ENCODE measurements around the gene TFF1. TPM values are rescaled to one million over a fixed set of nuclear protein-coding genes. Genes with fewer than 3 reads are reported as not detected.

TFF1 gene
- polyA plus RNA-seq, 3 donors, result 0.65 TPM; not detected in 2

- no peak for DNase-seq
These were observed 34.2 kb upstream of the TFF1 start for GRCh38 chr21:42400525-42400924.

- no peak for DNase-seq
These were observed 32.2 kb upstream of the TFF1 start for GRCh38 chr21:42398436-42399028.

- DNase-seq, result no peak
These were observed 31.5 kb upstream of the TFF1 start for GRCh38 chr21:42397746-42398394.

DNA sequence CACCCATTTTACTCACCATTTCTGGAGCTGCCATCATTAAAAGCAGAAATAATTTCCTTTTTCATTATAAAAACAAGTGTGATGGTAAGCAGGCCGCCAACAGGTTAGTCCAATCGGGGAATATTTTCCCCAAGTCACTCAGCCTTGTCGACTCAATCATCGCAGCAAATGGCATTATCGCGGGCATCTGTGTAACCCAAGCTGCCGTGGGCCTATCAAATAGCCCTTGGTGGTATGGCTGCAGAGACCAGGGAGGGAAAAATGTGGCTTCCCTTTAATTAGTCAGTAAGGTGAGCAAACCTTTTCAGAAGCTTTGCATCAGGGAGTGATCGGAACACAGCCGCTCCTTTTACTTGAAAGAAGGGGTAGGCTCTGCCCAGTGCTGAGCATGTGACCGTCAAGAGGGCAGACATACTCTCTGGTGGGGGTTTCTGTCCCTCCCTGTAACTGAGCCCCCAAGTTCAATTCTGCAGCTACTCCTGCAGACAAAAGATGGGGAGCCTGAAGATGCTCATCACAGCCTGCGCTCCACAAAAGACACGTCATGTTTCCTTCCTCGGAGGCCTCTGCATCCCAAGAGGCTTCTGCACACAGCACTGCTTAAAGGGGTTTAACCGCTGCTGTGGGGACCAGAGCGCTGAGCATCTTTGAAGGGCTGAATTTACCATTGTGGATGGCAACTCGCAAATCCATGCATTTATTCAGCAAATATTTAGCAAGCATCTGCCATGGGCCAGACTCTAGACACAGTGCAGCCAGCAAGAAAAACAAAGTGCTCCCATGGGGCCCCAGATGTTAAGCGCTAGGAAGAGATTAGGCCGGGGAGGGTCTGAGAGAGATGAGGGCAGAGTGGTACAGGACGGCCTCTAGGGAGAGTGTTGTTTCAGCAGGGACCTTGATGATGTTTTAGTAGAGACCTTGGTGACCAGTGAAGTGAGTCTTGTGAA is 30.7 kb upstream of the TFF1 start:
- DNase-seq, result no peak

GRCh38 chr21:42395905-42396651 is 29.7 kb upstream of the TFF1 start, which contains the start of gene TMPRSS3:
Gene TMPRSS3 (minus strand): TSS chr21:42396052. CDS start chr21:42395417, 635 bp downstream.
- peak; percentile 58 for DNase-seq

DNA sequence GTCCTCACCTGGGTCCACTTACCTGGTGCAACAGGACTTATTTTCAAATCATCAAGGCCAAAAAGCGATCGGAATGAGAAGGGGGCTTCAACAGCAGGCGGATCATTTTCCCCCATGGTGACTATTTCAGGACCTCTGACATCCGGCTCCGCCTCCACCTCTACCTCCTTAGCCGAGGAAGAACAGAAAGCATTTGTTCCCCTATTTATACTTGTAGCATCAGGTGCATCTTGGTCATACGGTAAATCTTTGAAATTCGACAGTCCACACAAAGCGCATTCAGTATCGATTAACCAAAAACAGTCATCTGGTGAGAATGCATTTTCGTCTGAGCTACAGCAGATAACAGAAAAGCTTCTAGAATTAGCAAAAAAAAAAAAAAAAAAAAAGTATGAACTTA is 29.0 kb upstream of the TFF1 start:
- no peak for DNase-seq

GRCh38 chr21:42393443-42393950 is 27.2 kb upstream of the TFF1 start:
- DNase-seq, result no peak

DNA sequence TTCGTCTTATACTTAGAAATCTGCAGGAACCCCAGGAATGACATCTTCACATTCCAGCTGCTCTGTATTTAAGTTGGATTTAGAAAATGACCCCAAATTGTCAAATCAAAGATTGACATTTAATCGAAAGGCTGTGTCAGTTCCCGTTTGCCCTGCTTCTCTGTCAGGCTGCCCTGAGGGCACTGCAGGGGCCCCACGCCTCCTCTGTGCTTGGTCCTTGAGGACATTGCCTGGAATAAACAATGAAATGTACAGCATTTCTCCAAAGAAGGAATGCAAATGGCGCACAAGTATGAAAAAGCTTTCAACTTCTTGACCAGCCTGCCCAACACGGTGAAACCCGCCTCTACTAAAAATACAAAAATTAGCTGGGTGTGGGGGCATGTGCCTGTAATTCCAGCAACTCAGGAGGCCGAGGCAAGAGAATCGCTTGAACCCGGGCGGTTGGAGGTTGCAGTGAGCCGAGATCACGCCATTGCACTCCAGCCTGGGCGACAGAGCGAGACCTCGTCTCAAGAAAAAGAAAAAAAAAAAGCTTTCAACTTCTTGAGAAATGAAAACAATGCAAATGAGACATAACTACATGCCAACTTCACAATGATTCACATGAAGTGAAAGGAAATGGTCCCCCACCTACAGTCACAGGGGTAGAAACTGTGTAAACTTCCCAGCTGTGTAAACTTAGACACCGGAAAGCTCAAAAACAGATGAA is 26.6 kb upstream of the TFF1 start:
- DNase-seq, result no peak

- DNase-seq, result no peak
These were observed 25.0 kb upstream of the TFF1 start for GRCh38 chr21:42391297-42391696.

DNA sequence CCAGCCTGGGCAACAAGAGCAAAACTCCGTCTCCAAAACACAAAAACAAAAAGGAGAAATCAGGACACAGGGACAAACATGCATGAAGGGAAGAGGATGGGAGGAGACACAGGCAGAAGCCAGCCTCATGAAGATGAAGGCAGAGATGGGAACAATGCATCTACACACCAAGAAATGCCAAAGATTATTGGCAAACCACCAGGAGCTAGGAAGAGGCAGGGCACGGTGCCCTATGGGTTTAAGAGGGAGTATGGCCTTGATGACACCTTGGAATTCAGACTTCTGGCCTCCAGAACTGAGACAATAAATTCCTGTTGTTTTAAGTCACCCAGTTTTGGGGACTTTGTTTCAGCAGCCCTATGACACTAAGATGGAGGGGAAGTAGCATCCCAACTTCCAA is 24.4 kb upstream of the TFF1 start:
- DNase-seq, result no peak

GRCh38 chr21:42390193-42390592 is 23.9 kb upstream of the TFF1 start:
- no peak for DNase-seq

DNA sequence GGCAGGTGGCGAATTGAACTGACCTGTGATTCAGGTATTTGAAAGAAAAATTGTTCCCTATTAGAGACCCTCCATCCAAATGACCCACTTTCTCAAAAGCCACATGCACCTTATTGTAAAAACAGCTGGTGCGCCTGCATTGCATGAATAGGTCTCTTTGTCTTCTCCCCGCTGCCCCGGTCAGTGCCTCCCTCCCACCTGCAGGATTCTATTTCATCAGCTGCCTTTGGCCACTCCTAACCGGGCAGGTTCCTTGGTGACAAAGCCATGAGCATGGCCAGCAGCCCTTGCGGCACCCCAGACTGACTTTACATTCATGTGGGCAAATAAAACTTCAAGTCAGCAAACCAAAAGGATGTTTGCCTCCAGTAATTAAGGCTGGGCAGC is 23.1 kb upstream of the TFF1 start:
- peak; percentile 61 for DNase-seq

DNA sequence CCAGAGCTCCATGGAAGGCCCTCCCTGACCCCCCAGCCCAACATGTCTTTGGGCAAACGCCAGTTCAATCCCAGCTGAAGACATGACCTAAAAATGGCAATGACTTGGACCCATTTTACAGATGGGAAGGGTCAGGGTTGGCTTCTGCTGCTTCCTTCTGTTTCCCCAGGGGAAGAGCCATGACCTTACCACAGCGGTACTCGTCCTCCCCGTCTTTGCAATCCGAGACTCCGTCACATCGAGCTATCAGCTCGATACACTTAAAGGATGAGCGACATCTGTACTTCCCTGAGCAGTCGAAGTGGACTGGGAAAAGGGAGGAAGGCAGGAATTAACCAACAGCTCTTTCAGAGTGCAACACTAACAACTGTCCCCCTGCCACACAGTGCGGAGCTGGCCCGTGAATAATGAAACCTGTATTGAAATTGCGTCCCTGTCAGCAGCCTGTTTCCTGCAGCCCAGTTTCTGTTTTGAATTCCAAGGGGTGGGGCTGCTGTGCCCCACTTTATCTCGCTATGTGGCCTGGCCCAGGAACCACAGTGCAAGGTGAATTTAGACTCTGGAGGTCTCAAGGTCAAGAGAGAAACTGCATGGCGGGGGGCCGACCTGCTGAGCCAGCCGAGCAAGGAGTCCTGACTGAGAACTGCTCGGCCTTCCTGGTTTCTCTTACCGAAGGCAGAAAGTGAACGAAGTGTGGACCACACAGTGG is 22.6 kb upstream of the TFF1 start:
- no peak for DNase-seq

- DNase-seq, result no peak
These were observed 21.6 kb upstream of the TFF1 start for GRCh38 chr21:42387843-42388340.

DNA sequence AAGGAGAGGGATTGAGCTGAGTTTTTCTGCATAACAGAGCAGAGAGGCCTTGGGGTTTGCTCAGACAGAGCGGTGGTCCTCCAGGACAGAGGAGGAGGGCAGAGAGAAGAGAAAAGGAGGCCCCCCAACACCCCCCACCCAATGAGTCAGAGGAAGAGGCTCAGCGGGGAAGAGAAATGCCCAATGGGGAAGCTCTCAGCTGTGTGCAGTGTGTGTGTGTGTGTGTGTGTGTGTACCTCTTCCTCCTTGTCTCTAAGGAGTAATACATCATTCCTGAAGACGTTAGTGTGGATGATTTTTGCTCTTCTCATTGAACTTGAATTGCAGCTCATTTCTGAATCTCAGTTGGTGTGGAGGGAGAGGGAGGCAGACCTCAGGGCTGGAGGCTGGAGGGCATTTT is 20.8 kb upstream of the TFF1 start:
- DNase-seq, result no peak

DNA sequence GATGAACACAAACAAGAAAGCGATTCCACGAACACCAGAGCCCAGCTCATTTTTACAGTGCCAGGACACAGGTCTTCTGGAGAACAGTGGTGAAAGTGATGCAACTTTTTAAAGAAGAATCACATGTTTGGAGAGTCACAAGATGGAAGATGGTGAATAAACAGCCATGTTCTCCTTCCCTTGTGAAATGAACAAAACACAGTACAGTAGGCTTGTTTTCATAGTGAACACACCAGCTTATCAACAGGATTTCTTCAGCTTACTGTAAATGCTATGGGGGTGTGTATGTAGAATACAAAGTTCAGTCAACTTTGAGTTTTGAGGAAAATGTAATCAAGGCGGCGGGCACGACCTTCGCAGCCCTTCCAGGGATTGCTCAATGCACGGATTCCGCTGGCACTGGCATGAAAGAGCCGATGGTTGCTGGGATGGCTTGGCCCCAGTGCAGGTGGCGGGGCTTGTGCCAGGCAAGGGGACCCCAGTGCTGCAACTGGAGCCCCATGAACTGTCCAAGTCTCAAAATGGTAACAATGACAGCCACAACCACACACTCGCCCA is 19.8 kb upstream of the TFF1 start:
- DNase-seq, result no peak

DNA sequence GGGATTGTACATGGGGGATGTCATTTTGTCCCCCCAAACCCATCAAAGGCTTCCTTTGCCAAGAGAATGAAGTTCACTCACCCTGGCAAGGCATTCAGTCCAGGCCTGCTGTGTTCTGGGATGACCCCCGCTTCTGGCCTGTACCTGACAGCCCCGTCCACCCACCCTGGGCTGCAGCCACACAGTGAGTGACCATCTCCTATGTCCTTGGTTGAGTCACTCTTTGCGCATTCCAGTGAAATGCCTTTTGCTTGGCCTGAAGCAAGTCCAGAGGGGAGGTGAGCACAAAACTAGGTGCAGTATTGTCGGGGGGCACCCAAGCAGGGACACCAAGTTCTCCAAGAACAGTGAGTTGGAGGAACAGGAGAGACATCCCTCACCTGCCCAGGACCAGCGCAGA is 19.3 kb upstream of the TFF1 start:
- no peak for DNase-seq

DNA sequence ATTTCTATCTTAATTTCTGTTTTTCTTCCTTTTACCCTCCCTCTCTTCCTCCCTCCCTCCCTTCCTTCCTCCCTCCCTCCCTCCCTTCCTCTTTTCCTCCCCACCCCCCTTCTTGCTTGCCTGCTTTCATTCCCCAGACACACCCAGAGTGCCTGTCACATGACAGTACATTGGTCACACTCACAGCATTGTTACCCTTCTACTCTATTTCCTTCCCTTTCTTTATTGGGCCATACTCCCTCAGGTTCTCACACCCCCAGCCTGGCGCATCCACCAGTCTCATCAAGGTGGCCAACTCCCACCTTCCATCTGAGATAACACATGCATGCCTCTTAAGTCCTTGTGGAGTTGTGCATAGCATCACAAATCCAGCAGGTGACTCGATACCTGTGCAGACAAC is 18.7 kb upstream of the TFF1 start:
- DNase-seq, result no peak

- DNase-seq, result no peak
These were observed 18.0 kb upstream of the TFF1 start for GRCh38 chr21:42384156-42384945.
